NCI-H1417 treated with DMSO at 0.1 percent for 48 hours (cell line): ENCODE data around the gene APOM.
A peak's percentile ranks its signal among the peaks of the same experiment; 100 is the strongest.

ENCODE experiments used
- DNase-seq: peaks from one replicate; lab custom pipeline; 2025; lab: John Stamatoyannopoulos, UW

The APOM gene

GRCh38 chr6:31655349-31656237, at the start of gene APOM:
Gene APOM, plus strand, starts transcription at chr6:31655894. Its CDS starts 73 bp downstream, at chr6:31655967.
- DNase-seq: no peak

GRCh38 chr6:31607317-31607716, 48.4 kb upstream of the APOM start:
- no peak for DNase-seq

GRCh38 chr6:31609519-31610406, 45.9 kb upstream of the APOM start:
- no peak for DNase-seq

GRCh38 chr6:31610968-31611367, 44.7 kb upstream of the APOM start:
- no peak for DNase-seq

- no peak for DNase-seq
These were observed 41.5 kb upstream of the APOM start for GRCh38 chr6:31614075-31614619.

GRCh38 chr6:31614684-31615578, 40.8 kb upstream of the APOM start, which contains the start of gene AIF1:
Gene AIF1, plus strand, starts transcription at chr6:31615234. Its CDS starts 96 bp downstream, at chr6:31615330.
- DNase-seq: no peak

GRCh38 chr6:31615748-31616147, 39.9 kb upstream of the APOM start:
- DNase-seq: no peak

- no peak for DNase-seq
These were observed 38.7 kb upstream of the APOM start for GRCh38 chr6:31617010-31617409.

- DNase-seq: peak; percentile 95
These were observed 35.7 kb upstream of the APOM start for GRCh38 chr6:31619805-31620585.

GRCh38 chr6:31620586-31621319, 34.9 kb upstream of the APOM start, which contains the start of gene PRRC2A:
Gene PRRC2A, plus strand, starts transcription at chr6:31620715. Its CDS starts 2,075 bp downstream, at chr6:31622790.
- no peak for DNase-seq

- DNase-seq: no peak
These were observed 34.3 kb upstream of the APOM start for GRCh38 chr6:31621320-31621939.

- DNase-seq: no peak
These were observed 33.7 kb upstream of the APOM start for GRCh38 chr6:31621991-31622390.

- DNase-seq: no peak
These were observed 33.0 kb upstream of the APOM start for GRCh38 chr6:31622684-31623091.

GRCh38 chr6:31624070-31624469, 31.6 kb upstream of the APOM start:
- DNase-seq: no peak

GRCh38 chr6:31626952-31627351, 28.7 kb upstream of the APOM start:
- no peak for DNase-seq

GRCh38 chr6:31627690-31628287, 27.9 kb upstream of the APOM start:
- no peak for DNase-seq

GRCh38 chr6:31629014-31629413, 26.7 kb upstream of the APOM start:
- no peak for DNase-seq

- no peak for DNase-seq
These were observed 25.3 kb upstream of the APOM start for GRCh38 chr6:31630177-31630934.
